ENCODE results near the gene MARCHF3.
"Not testable (repeated sequence)": the region's sequence is repeated elsewhere in the genome, so short reads cannot be mapped to it uniquely, and the experiment has no call there.

MARCHF3 gene, protein sequence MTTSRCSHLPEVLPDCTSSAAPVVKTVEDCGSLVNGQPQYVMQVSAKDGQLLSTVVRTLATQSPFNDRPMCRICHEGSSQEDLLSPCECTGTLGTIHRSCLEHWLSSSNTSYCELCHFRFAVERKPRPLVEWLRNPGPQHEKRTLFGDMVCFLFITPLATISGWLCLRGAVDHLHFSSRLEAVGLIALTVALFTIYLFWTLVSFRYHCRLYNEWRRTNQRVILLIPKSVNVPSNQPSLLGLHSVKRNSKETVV

DNA sequence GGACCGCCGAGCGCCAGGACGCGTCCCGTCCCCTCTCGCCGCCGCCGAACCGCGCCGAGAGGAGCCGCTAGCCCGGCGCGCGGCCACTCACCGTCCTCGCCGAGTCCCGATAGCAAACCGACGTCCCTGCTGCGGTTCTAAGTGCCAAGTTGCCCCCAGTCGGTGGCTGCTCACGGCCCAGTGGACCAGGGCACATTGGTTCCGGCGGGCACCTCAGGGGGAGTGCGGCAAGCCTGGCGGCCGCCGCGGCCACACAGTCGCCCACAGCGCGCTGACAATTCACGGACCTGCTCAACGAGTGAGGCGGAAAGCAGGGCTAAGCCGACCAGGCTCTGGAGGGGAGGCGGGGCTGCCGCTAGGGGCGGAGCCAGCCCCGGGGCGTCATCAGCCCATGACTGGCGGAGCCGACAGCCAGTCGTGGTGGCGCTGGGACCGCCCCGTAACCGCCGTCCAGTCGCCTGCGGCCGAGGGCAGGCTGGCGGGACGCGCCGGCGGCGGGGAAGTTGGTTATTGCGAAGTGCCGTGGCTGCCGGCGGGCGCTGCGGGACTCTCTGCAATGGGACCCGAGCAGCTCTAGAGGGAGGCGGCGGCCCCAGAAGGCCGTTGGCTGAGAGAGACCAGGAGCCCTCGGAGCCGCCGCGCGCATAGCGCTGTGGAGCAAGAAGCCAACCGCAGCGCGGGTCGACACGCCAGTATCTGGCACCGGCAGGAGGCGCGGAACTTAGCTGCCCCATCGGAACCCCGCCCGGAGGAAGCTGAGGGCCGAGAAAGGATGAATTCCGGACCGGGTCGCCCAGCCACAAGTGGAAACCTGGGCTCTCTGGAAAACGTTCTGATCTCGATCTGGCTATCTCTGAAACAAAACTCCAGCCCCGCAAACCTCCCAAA is at the start of gene MARCHF3:
Gene MARCHF3 (minus strand): TSS at position 300 of the 888 bp plus-strand sequence. CDS start 112,387 bp downstream, outside the sequence.
- peak; percentile 81 for DNase-seq

DNA sequence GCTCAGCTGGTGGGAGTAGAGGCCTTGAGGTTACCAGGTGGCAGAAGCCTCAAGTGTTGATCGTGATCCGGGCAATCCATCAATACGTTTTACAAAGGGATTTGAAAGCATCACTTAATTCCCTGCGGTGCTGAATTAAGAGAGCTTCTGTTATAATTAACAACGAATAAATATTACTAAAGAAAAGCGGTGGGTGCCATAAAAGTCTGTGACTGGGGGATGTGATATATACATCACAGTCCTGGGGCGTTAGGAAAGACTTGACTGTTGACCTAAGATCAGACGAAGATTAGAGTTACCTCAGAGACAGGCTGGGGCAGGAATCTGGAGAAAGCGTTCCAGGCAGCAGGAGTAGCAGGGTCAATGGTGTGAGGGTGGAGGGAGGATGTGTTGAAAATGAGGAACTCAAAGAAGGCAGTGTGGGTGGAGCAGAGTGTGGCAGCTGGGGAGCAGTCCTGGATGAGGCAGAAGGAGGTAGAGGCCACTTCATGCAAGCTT is 49.7 kb upstream of the MARCHF3 start:
- DNase-seq, result no peak

DNA sequence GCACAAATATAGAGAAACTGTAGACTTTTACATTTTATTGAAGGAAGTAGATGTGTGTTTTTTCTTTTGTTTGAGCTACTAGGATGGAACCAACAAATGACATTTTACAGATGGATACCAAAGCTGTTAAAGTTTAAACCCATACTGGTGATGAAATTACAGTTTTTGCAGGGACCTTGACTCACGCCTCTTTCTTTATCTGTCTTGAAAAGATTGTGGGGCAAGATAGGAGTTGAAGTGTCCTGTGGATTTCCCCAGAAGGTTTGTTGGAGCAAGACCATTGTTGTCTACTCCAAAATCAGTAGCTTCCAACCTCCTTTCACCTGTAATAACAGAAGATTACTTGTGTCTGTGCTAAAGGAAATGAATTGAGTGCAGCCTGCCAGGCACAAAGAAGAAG is 47.0 kb upstream of the MARCHF3 start:
- DNase-seq, result no peak

DNA sequence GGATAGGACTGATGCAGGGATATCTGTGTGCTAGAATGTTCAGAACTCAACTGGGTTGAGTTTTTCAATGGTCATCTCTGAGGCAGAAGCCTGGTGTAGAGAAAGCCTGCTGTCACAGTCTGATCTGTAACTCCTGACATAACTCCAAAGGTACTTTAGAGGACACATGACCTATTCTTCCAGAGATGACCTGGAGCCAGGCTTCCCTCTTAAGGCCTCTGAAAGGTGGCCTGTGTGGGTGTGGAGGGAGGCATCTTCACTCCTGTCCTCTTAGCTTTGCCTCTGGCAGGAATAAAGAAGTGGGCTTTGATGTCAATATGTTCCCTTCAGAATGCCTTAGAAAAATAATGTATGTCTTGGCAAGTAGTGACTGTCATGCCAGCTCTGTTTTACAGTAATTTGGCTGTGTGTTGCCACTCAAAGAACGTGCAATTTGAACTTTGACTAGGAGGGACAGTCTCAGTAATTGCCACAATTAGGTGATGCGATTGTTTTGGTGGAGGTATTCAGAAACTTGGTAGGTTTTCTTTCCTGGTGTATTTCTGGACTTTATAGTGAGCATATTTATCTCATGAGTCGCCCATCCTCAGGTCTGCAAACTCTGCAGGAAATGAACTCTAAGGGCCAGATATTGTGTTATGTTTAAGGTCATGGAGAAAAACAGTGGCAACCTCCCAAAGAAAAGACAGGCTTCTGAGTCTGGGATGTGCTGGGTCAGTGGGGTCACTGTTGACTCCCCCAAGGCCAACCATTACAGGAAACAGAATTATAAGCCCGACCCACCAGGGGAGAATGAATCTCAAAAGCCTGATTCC is 46.2 kb upstream of the MARCHF3 start:
- no peak for DNase-seq

DNA sequence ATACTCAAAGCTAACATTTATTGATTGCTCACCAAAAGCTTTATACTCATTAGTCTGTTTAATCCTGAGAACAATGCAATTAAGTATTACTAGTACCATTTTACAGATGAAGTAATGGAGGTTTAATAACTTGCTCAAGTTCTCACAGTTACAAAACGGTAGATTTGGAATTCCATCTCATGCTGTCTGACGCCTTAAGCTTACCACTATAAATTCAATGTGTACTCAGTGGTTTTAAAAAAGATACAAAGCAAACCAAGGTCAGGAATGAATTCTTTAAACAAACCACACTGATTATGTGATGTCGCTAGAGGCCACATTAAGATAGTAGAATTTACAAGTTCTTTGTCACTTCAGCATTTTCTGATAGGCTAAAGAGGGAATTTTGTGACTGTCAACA is 44.1 kb upstream of the MARCHF3 start:
- DNase-seq, result no peak

DNA sequence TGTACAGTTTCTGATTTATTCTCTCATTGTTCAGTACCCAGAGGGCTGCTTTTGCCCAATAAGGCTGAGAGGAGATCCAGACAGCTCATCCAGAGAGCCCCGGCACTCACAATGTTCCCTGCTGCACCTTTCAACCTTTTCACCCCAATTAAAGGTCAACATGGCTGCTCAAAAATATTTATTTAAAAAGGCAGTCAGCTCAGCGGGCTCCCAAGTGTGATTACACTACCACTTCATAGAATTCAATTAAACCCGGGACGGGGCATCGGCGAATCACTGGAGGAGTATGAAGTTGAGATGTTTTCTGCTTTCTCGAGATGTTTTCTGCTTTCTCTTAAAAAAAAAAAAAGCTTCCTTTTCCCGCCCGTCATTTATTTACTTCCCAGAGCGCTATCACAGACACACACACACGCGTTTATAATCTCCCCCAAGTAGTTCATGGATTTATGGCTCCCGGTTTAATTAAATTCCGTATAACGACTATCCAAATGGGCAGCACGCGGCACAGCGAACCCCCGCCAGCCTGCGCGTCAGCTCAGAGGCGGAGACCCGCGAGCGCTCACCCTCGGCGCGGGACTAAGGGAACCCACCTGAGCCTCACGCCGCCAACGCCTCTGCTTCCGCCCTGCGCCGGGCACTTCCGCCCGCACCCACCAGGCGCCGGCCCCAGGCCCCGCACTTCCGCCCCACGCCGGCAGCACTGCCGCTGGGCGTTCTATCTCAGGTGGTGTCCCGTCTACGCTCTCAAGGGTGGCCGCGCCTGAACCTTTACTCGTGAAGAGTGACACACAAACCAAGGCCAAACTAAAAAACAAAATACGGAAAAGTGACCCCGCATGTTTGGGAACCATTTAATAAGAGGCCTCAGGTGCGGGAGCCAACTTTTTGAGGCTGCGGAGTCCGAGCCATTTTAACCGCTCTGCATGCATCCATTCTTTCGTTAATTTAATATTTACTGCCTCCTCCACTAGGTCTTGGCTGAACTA is 42.8 kb upstream of the MARCHF3 start, which contains the start of gene C5orf63:
Gene C5orf63 (minus strand): TSS at position 642 of the 986 bp plus-strand sequence. CDS start 14,507 bp downstream, outside the sequence.
- no peak for DNase-seq

DNA sequence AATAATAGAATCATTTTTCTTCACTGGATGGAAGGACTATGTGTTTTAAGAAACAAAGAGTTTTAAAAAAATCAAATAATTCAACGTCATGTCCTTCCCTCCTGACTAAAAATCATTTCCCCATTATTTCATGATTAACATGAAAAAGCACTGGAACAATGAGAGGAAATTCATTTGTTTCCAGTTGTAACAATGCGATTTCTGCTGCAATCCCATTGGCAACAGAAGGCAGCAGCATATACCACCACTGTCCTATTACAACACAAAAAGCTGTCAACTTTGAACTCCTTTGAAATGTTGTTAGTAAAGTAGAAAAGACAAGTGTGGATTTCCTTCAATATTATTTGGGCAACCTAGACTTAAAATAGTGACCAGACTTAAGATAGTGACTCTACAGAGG is 39.9 kb upstream of the MARCHF3 start:
- DNase-seq, result no peak

DNA sequence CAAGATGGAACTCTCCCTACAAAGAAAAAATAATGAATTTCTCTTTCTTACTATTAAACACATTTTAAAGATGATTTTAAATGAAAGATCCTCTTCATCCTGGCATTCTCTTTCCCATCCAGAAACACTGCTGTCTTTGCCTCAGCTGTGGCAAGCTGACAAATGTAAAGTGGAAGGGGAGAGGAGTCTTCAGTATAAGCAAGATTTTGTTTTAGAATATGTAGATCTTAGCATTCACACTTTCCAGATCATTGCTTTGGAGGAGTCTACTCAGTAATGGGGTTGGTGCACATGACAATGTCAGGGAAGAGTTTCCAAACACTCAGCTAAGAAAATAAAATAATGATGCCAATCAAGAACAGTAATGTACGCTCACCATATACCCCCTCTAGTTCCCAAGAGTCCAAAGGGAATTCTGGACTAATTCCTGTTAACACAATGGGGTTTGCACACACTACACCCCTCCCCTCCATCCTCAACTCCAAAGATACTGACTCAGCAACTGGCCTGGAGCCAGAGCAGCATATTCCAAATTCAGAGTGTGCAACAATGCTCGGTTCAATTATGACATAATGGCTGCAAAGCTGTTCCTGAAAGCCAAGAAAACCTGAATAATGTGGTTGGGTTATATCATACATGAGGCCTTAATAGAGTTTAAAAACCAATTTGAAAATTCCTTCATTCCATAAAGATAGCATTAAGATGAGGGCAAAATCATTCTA is 38.3 kb upstream of the MARCHF3 start:
- DNase-seq, result no peak

DNA sequence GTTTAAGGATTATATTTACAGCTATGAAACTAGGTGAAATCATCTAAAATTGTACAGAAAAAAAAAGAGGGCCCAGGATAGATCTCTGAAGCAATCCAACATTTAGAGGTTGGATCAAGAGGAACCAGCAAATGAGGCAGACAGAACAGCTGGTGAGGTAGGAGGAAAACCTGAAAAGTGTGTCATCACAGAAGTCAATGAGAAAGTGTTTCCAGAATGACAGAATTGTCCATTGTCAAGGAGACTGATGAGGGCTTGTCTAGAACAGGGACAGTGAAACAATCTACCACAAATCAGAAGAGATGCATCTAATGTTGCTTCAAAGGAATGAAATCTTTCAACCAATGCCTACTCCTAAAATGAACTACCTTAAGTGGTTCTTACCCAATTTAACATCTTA is 36.4 kb upstream of the MARCHF3 start:
- DNase-seq, result no peak

DNA sequence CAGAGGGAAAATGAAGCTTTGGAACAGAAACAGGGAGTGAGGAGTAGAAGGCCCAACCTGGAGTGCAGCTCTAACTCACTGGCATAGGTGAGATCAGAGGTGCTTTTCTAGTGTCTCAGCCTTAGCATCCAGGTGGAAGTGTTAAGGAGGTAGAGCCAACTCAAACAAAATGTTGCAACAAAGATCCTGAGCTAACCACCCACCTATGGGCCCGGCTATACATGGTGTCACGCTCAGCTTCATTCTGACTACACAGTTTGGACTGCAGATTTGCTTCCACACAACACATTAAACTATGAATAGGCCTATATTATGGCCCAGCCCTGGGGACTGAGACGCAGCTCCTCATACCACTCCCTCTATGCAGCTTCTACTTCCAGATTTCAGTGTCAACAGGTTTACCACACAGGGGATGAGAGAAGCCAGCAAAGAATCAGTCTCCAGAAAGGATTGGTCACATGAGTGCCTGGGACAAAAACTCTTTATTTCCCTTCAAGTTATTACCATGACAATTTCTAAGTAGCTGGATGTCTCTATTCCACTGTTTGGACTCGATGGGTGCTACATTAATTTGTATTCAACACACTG is 34.0 kb upstream of the MARCHF3 start:
- DNase-seq, result no peak

DNA sequence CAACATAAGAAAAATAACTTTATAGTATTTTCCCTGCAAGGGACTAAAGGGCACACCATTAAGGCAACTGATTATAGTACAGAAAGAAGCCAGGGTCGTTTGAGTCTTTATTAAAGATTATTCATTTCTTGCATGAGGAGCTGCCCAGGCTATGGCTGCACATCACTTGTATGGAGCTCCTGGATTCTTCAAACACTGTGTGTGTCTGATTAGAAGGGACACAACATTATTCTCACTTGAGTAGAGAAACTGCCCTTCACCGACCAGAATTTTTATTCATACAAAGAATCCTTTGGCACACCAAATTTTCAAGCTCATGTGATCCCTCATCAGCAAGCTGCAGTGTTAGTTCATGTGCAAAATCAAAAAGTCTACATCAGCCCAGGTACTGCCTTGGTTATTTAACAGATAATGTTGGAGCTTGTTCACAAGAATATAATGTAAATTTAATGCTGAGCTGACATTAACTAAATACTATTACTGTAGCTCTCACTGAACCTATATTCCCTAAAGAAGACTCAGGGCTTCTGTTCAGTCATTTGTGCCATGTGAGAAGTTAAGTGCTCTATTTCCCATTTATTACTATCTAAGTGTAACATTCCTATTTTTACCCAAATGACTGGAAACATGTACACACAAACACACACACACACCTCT is 33.0 kb upstream of the MARCHF3 start:
- DNase-seq, result no peak

DNA sequence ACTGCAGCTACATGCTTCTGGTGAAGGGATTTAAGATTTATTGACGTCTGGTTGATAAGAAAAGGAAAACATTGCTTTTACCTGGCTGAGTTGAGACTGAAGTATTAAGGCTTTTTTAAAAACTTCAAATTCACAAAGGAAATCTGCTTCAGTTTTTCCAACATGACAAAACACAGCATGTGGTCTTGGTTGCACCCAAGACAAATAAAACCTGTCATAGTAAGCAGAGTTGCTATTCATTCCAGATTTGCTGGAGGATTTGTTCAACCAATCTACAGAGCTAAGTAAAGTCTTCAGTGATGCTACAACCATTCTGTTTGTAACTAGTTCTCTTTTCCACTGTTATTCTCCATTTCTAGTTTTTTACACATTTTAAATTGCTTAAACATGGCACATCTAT is 31.6 kb upstream of the MARCHF3 start:
- no peak for DNase-seq

DNA sequence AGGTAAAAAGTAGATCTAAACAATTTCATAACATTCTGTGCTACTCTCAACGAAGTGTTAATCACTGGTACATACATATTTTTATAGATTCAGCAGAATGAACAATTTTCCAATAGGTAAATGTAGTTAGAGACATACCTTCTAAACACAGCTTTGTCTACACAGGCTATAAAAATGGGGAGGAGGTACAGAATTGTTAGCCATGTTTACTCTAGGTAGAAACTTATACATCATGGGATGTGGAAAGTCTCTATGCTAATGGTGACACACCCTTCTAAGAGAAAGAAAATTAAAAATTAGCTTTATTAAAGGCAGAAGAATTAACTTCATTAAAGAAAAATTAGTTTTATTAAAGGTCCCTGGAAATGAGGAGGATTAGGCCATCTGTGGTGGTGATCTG is 31.2 kb upstream of the MARCHF3 start:
- DNase-seq, result no peak

DNA sequence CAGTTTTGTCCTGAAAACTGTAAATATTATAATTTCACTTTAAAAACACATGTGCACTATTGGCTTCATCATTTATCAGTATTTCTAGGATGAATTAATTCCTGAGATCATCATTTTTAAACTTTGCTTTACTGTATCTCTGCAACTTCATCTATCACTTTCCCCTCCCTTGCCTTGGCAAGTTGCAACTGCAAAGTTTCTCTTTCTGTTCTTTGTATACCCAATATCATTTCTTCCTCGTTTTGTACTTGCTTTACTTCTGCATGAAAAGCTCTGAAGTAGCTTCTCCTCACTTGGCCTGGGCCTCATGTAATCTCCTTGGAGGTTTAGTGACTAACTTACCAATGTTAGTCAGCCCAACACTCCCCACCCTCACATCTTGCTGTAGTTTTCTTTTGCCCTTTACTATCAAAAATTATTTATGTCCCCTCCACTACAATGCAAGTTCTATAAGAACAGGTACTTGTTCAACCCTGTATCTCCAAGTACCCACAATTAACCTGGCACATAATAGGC is 30.2 kb upstream of the MARCHF3 start:
- no peak for DNase-seq

DNA sequence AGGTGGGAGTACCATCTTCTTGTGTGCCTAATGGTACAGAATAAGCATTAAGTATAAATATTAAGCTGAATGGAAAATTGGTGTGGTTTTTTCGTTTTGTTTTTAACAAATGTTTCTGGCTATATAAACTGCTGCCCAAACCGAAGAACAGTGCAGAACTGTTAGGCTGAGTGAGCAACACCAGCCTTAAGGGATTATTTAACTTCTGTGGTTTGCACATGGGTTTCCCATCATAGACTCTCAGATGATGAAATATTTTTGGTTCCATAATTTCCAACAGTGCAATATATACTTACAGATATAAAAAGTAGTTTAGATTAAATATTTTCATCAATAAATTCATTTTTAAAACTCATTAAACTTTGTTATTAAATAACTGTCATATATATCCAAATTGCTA is 26.5 kb upstream of the MARCHF3 start:
- no peak for DNase-seq

DNA sequence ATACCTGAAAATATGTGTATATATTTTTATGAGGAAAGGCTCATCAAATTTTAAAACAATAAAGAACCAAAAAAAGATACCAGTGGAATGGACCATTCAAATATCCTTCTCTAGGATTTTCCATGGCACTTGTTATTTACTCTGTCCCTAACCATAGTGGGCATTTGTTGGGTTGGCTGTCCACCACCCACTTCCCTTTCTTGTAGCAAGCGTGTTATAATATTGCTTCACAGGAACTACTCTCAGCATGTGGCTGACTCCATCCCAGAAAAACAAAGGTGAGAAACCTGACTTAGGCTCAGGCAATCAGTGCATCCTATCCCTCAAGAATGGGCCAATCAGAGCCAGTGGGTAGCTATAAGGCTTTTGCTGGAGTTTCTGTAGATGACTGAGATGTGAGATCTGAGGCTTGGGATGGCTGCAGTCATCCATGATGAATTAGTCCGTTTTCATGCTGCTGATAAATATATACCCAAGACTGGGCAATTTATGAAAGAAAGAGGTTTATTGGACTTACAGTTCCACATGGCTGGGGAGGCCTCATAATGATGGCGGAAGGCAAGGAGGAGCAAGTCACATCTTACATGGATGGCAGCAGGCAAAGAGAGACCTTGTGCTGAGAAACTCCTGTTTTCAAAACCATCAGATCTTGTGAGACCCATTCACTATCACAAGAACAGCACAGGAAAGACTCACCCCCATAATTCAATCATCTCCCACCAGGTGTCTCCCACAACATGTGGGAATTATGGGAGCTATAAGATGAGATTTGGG is 25.7 kb upstream of the MARCHF3 start:
- DNase-seq, result no peak

DNA sequence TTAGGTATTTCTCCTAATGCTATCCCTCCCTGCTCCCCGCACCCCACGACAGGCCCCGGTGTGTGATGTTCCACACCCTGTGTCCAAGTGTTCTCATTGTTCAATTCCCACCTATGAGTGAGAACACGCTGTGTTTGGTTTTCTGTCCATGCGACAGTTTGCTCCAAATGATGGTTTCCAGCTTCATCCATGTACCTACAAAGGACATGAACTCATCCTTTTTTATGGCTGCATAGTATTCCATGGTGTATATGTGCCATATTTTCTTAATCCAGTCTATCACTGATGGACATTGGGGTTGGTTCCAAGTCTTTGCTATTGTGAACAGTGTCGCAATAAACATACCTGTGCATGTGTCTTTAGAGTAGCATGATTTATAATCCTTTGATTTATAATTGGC is 23.2 kb upstream of the MARCHF3 start:
- DNase-seq, result not testable (repeated sequence)

DNA sequence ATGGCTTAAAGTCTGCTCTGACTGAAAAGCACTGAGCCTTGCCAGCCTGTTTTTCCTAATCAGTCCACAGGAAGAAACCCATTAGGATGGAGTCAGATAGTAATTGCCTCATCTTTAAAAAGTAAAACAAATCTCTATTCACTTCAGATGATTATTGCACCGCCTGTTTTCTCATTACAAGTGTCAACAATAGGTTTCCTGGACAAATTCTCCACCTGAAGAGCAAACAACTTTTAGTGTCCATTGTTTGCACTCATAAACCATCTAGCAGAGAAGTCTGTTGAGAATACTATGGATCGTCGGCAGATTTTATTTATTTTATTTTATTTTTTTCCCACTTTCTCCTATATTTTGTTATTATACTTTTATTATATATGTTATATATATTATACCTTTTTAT is 22.7 kb upstream of the MARCHF3 start:
- no peak for DNase-seq

DNA sequence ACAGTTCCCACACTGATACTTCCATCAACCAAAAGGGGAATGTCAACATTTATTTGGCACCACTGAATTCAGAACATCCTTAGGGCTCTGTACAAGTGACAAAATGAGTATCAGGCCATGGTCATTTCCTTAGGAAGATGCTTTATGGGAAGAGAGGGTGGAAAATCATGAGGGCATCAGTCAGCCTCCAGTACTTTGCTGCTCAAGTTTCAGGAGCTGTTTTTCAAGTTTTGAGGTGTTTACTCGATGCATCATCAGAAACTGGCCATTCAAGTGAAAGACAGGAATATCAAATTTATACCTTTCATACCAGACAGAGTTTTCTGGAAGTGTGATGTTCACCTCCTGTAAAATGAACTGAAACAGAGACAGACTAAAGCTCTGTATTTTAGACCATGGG is 21.2 kb upstream of the MARCHF3 start:
- DNase-seq, result no peak

Data from NCI-H1694 treated with DMSO at 0.1 percent for 48 hours (cell line).